ENCODE data around the gene MAGEA4.

The MAGEA4 gene

GRCh38 chrX:151875270-151876026, 37.2 kb upstream of the MAGEA4 start:
- Histone ChIP-seq H3K36me3 (ENCODE audit: insufficient read depth) (no peaks in the 10 kb centered on the region), H3K4me3 (IDR thresholded peaks at IDR 0.05; ENCODE audit: insufficient read depth, low read depth, low read length) (no peak overlapping the region), H2AFZ (ENCODE audit: low read depth) (no peak overlapping the region), H3K9ac (no peak overlapping the region), H3K27ac (no peak overlapping the region), H3K4me2 (no peak overlapping the region), H4K20me1 (ENCODE audit: insufficient read depth) (no peaks in the 10 kb centered on the region), H3K27me3 (ENCODE audit: insufficient read depth, low read depth) (no peaks in the 10 kb centered on the region), H3K4me1 (ENCODE audit: low read depth, poor library complexity, severe bottlenecking) (no peaks in the 10 kb centered on the region), H3K79me2 (ENCODE audit: insufficient read depth, low read depth) (no peaks in the 10 kb centered on the region)
- TF ChIP-seq CTCF (conservative IDR thresholded peaks at IDR 0.05; ENCODE audit: low read depth, low read length), result no peak

GRCh38 chrX:151878574-151878973, 34.1 kb upstream of the MAGEA4 start:
- no peak overlapping the region for H3K4me3 ChIP-seq (IDR thresholded peaks at IDR 0.05; ENCODE audit: insufficient read depth, low read depth, low read length)
- H3K27ac ChIP-seq, result no peak overlapping the region
- no peak overlapping the region for H3K9ac ChIP-seq
- no peaks in the 10 kb centered on the region for H3K36me3 ChIP-seq (ENCODE audit: insufficient read depth)
- no peaks in the 10 kb centered on the region for H3K4me1 ChIP-seq (ENCODE audit: low read depth, poor library complexity, severe bottlenecking)
- no peak overlapping the region for H3K4me2 ChIP-seq
- H3K27me3 ChIP-seq (ENCODE audit: insufficient read depth, low read depth), result no peaks in the 10 kb centered on the region
- no peak for TF ChIP-seq CTCF (conservative IDR thresholded peaks at IDR 0.05; ENCODE audit: low read depth, low read length)
- no peak overlapping the region for H2AFZ ChIP-seq (ENCODE audit: low read depth)
- no peaks in the 10 kb centered on the region for H3K79me2 ChIP-seq (ENCODE audit: insufficient read depth, low read depth)
- H4K20me1 ChIP-seq (ENCODE audit: insufficient read depth), result no peaks in the 10 kb centered on the region

- TF ChIP-seq CTCF (conservative IDR thresholded peaks at IDR 0.05; ENCODE audit: low read depth, low read length), result no peak
- Histone ChIP-seq H3K4me3 (IDR thresholded peaks at IDR 0.05; ENCODE audit: insufficient read depth, low read depth, low read length) (no peak overlapping the region), H3K27ac (no peak overlapping the region)
Observed at GRCh38 chrX:151879856-151880255, 32.8 kb upstream of the MAGEA4 start.

DNA sequence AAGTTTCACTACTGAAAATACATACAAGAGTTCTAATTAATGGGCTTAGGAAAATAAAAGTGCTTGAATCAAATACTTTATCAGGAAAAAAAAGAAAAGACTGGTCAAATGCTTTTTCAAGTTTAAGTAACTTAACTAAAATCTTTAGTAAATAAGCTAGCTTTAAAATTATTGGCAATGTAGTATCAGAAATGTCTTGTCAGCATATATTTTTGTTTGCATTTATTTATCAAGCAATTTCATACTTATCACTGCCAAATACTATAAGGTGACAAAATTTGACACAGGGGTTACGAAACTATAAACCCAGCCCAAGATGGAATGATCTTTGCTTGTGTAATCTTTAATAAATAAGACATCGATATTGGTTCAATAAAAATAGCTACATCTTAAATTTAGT, 31.8 kb upstream of the MAGEA4 start:
- no peak overlapping the region for H3K9ac ChIP-seq
- no peak for TF ChIP-seq CTCF (conservative IDR thresholded peaks at IDR 0.05; ENCODE audit: low read depth, low read length)
- no peaks in the 10 kb centered on the region for H4K20me1 ChIP-seq (ENCODE audit: insufficient read depth)
- no peaks in the 10 kb centered on the region for H3K27me3 ChIP-seq (ENCODE audit: insufficient read depth, low read depth)
- no peak overlapping the region for H3K4me3 ChIP-seq (IDR thresholded peaks at IDR 0.05; ENCODE audit: insufficient read depth, low read depth, low read length)
- H3K27ac ChIP-seq, result no peak overlapping the region
- no peak overlapping the region for H2AFZ ChIP-seq (ENCODE audit: low read depth)
- H3K4me2 ChIP-seq, result no peak overlapping the region
- H3K4me1 ChIP-seq (ENCODE audit: low read depth, poor library complexity, severe bottlenecking), result no peaks in the 10 kb centered on the region
- H3K36me3 ChIP-seq (ENCODE audit: insufficient read depth), result no peaks in the 10 kb centered on the region
- H3K79me2 ChIP-seq (ENCODE audit: insufficient read depth, low read depth), result no peaks in the 10 kb centered on the region

More at GRCh38 chrX:151879856-151880255, 32.8 kb upstream of the MAGEA4 start:
- Histone ChIP-seq H3K36me3 (ENCODE audit: insufficient read depth) (no peaks in the 10 kb centered on the region), H3K27me3 (ENCODE audit: insufficient read depth, low read depth) (no peaks in the 10 kb centered on the region), H4K20me1 (ENCODE audit: insufficient read depth) (no peaks in the 10 kb centered on the region), H3K9ac (no peak overlapping the region), H3K4me1 (ENCODE audit: low read depth, poor library complexity, severe bottlenecking) (no peaks in the 10 kb centered on the region), H3K79me2 (ENCODE audit: insufficient read depth, low read depth) (no peaks in the 10 kb centered on the region), H2AFZ (ENCODE audit: low read depth) (no peak overlapping the region), H3K4me2 (no peak overlapping the region)
